Motor neuron (in vitro differentiated cells): ENCODE data around the gene LACTB. TPM values are rescaled to one million over a fixed set of nuclear protein-coding genes. Genes with fewer than 3 reads are reported as not detected.
A peak's percentile ranks its signal among the peaks of the same experiment; 100 is the strongest.

Experiments
- ATAC-seq, 8 experiments: fragments of 200-7000 bp; cut with Tn5 transposase; replicated peaks in 6 of 8; 2 replicates each; pipeline ENCODE4 v1.8.0; 2021; ENCODE audit warnings: mild to moderate bottlenecking in 8 of 8, moderate library complexity in 8 of 8
- H3K27ac ChIP-seq, 2 donors: fragments of 250-450 bp; sonication (Bioruptor Pico); 2 replicates each; pipeline ENCODE4 v1.9.0; 2021; ENCODE audit warnings: antibody characterized with exemption in 2 of 2, mild to moderate bottlenecking in 2 of 2, moderate library complexity in 1 of 2
- H3K4me1 ChIP-seq, 2 donors: fragments of 250-450 bp; sonication (Bioruptor Pico); replicated peaks in 1 of 2; 2 replicates each; pipeline ENCODE4 v1.6.1; 2021; ENCODE audit warnings: antibody characterized with exemption in 2 of 2, mild to moderate bottlenecking in 2 of 2, moderate library complexity in 1 of 2
- H3K4me3 ChIP-seq, 5 donors: fragments of 250-450 bp; sonication (Bioruptor Pico); 2 replicates each; pipeline ENCODE4 v1.9.0; 2021; ENCODE audit warnings: antibody characterized with exemption in 5 of 5, mild to moderate bottlenecking in 5 of 5, moderate library complexity in 4 of 5
- WGBS, 10 experiments: fragments of 450-650 bp; shearing (Covaris generic); methylation state at CpG; one replicate each; pipeline ENCODE4 v1.0.0; 2022; 5-methylcytosine and 5-hydroxymethylcytosine counted together
- in situ Hi-C, 9 experiments: fragments of 400-800 bp; cut with MboI; loops; one replicate each; pipeline ENCODE4 v1.15.0; 2021; ENCODE audit warnings: low sequenced_read_pairs in 9 of 9, low pct_unique_long_range_greater_than_20kb in 2 of 9; ENCODE audit not compliant: unreplicated experiment in 9 of 9
- total RNA-seq, 8 experiments: library from RNA; unstranded; fragments of 300-600 nt; gene quantifications; 2 replicates each; pipeline versions ENCODE4 v1.2.3 to v1.2.4, GENCODE V29; 2022

LACTB gene
- total RNA-seq, 8 experiments from 2014 or later: 11.8 to 27.3 (median 15.0) TPM

GRCh38 chr15:63082366-63082765, 39.3 kb upstream of the LACTB start:
- WGBS, 10 experiments: 57 to 81% (median 69%) methylated on average over 1 to 4 of the region's 4 CpGs; no CpG with 5 or more reads in 2 of the 10 experiments
- peaks cover 17 to 23% of the 10 kb centered on the region in 2 donors for H3K4me1 ChIP-seq
- no peak overlapping the region for H3K4me3 ChIP-seq
- no peak for ATAC-seq
- in situ Hi-C loops: loop anchor here in 2 of 9 experiments (25.0 kb wide), 1 partner anchor 295 kb away; no protein-coding TSS in a partner anchor
- no peak overlapping the region for H3K27ac ChIP-seq

- Histone ChIP-seq H3K27ac (no peak overlapping the region), H3K4me3 (no peak overlapping the region), H3K4me1 (peaks cover 10 to 16% of the 10 kb centered on the region in 2 donors)
- peak in 5 of 8 experiments; percentile 56 to 87 (median 80) for ATAC-seq
- 77 to 93% (median 86%) methylated on average over 2 to 5 of the region's 12 CpGs; no CpG with 5 or more reads in 5 of the 10 experiments for WGBS, 10 experiments
- in situ Hi-C loops: loop anchor here in 2 of 9 experiments (25.0 kb wide), 1 partner anchor 296 kb away; no protein-coding TSS in a partner anchor
Measured at GRCh38 chr15:63083044-63083443, 38.6 kb upstream of the LACTB start.

- Histone ChIP-seq H3K4me3 (no peak overlapping the region), H3K27ac (no peak overlapping the region), H3K4me1 (peaks cover 12 to 14% of the 10 kb centered on the region in 2 donors)
- ATAC-seq: no peak
- in situ Hi-C loops: loop anchor here in 2 of 9 experiments (25.0 kb wide), 1 partner anchor 296 kb away; no protein-coding TSS in a partner anchor
- 61 to 100% (median 100%) methylated on average over 1 to 6 of the region's 11 CpGs; no CpG with 5 or more reads in 4 of the 10 experiments for WGBS, 10 experiments
Measured at GRCh38 chr15:63083541-63083940, 38.1 kb upstream of the LACTB start.

GRCh38 chr15:63084806-63085205, 36.9 kb upstream of the LACTB start:
- ATAC-seq: no peak
- H3K4me1 ChIP-seq: peaks cover 24 to 27% of the 10 kb centered on the region in 2 donors

GRCh38 chr15:63085289-63085688, 36.4 kb upstream of the LACTB start:
- peaks cover 26 to 31% of the 10 kb centered on the region in 2 donors for H3K4me1 ChIP-seq
- WGBS, 10 experiments: 77 to 100% (median 89%) methylated on average over 1 to 4 of the region's 4 CpGs
- H3K4me3 ChIP-seq: no peak overlapping the region
- H3K27ac ChIP-seq: no peak overlapping the region
- ATAC-seq: no peak
- in situ Hi-C loops: loop anchor here in 2 of 9 experiments (25.0 kb wide), 1 partner anchor 298 kb away; no protein-coding TSS in a partner anchor

More at GRCh38 chr15:63084806-63085205, 36.9 kb upstream of the LACTB start:
- Histone ChIP-seq H3K4me3 (no peak overlapping the region), H3K27ac (no peak overlapping the region)
- 80 to 100% (median 88%) methylated on average over 1 of the region's 1 CpG; no CpG with 5 or more reads in 5 of the 10 experiments for WGBS, 10 experiments
- in situ Hi-C loops: loop anchor here in 2 of 9 experiments (25.0 kb wide), 1 partner anchor 298 kb away; no protein-coding TSS in a partner anchor

GRCh38 chr15:63086271-63086670, 35.4 kb upstream of the LACTB start:
- peak in 2 of 8 experiments; percentile 43 to 55 for ATAC-seq

GRCh38 chr15:63086947-63087346, 34.7 kb upstream of the LACTB start:
- 20 to 76% (median 66%) methylated on average over 1 to 5 of the region's 5 CpGs; no CpG with 5 or more reads in 3 of the 10 experiments for WGBS, 10 experiments
- in situ Hi-C loops: loop anchor here in 2 of 9 experiments (25.0 kb wide), 1 partner anchor 300 kb away; no protein-coding TSS in a partner anchor
- H3K4me1 ChIP-seq: peaks cover 28 to 43% of the 10 kb centered on the region in 2 donors

More at GRCh38 chr15:63086271-63086670, 35.4 kb upstream of the LACTB start:
- 54 to 86% (median 68%) methylated on average over 1 to 4 of the region's 4 CpGs; no CpG with 5 or more reads in 2 of the 10 experiments for whole genome bisulfite sequencing, 10 experiments
- peaks cover 28 to 40% of the 10 kb centered on the region in 2 donors for H3K4me1 ChIP-seq
- H3K27ac ChIP-seq: no peak overlapping the region
- in situ Hi-C loops: loop anchor here in 2 of 9 experiments (25.0 kb wide), 1 partner anchor 299 kb away; no protein-coding TSS in a partner anchor
- no peak overlapping the region for H3K4me3 ChIP-seq

GRCh38 chr15:63088533-63089245, 33.0 kb upstream of the LACTB start:
- ATAC-seq: peak in 5 of 8 experiments; percentile 11 to 46 (median 20)
- H3K4me1 ChIP-seq: peaks cover 28 to 35% of the 10 kb centered on the region in 2 donors
- H3K4me3 ChIP-seq: no peak overlapping the region
- 33 to 90% (median 74%) methylated on average over 1 to 4 of the region's 6 CpGs; no CpG with 5 or more reads in 5 of the 10 experiments for WGBS, 10 experiments
- H3K27ac ChIP-seq: peak overlapping the region in 1 of 2 donors; percentile 26
- in situ Hi-C loops: loop anchor here in 2 of 9 experiments (25.0 kb wide), 1 partner anchor 301 kb away; no protein-coding TSS in a partner anchor

More at GRCh38 chr15:63086947-63087346, 34.7 kb upstream of the LACTB start:
- ATAC-seq: peak in 1 of 8 experiments; percentile 25
- Histone ChIP-seq H3K4me3 (no peak overlapping the region), H3K27ac (no peak overlapping the region)

- Histone ChIP-seq H3K27ac (peak overlapping the region; percentile 7 to 33), H3K4me3 (no peak overlapping the region), H3K4me1 (peaks cover 28 to 35% of the 10 kb centered on the region in 2 donors)
- in situ Hi-C loops: loop anchor here in 2 of 9 experiments (25.0 kb wide), 1 partner anchor 302 kb away; no protein-coding TSS in a partner anchor
- WGBS, 10 experiments: 15 to 100% (median 82%) methylated on average over 1 to 4 of the region's 6 CpGs; no CpG with 5 or more reads in 2 of the 10 experiments
- ATAC-seq: peak; percentile 27 to 73 (median 61)
Measured at GRCh38 chr15:63089260-63090043, 32.2 kb upstream of the LACTB start.

- ATAC-seq: peak in 2 of 8 experiments; percentile 39 to 61
- H3K27ac ChIP-seq: no peak overlapping the region
- in situ Hi-C loops: loop anchor here in 2 of 9 experiments (25.0 kb wide), 1 partner anchor 303 kb away; no protein-coding TSS in a partner anchor
- H3K4me1 ChIP-seq: peaks cover 28 to 35% of the 10 kb centered on the region in 2 donors
- 40 to 100% (median 62%) methylated on average over 1 to 8 of the region's 9 CpGs; no CpG with 5 or more reads in 3 of the 10 experiments for WGBS, 10 experiments
- no peak overlapping the region for H3K4me3 ChIP-seq
Measured at GRCh38 chr15:63090472-63090871, 31.2 kb upstream of the LACTB start.

GRCh38 chr15:63090887-63091286, 30.8 kb upstream of the LACTB start:
- peaks cover 28 to 35% of the 10 kb centered on the region in 2 donors for H3K4me1 ChIP-seq
- in situ Hi-C loops: loop anchor here in 2 of 9 experiments (25.0 kb wide), 1 partner anchor 304 kb away; no protein-coding TSS in a partner anchor
- no peak overlapping the region for H3K4me3 ChIP-seq
- ATAC-seq: no peak
- WGBS, 10 experiments: 80 to 100% (median 97%) methylated on average over 1 to 3 of the region's 10 CpGs; no CpG with 5 or more reads in 6 of the 10 experiments
- no peak overlapping the region for H3K27ac ChIP-seq
